Measurements from ENCODE around the gene PDE4A.

PDE4A gene

DNA sequence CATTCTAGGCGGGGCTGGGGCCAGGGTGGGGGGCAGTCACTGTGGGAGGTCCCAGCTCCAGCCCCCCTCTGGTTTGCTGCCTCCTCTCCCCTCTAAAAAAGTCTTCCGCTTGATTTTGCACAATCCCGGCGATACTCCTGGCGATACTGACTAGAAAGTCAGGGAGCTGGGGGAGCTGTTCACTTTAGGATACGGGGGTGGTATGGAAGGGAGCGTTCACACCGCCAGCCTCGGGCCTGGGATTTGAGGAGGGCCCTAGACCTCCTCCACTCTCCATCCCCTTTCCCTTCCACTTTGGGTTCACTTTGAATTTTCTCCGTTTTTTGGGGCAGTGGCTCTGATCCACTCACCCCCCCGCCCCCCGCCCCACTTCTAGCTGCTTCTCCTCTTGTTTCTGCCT is 47.8 kb downstream of the PDE4A start:
- no peak for DNase-seq

DNA sequence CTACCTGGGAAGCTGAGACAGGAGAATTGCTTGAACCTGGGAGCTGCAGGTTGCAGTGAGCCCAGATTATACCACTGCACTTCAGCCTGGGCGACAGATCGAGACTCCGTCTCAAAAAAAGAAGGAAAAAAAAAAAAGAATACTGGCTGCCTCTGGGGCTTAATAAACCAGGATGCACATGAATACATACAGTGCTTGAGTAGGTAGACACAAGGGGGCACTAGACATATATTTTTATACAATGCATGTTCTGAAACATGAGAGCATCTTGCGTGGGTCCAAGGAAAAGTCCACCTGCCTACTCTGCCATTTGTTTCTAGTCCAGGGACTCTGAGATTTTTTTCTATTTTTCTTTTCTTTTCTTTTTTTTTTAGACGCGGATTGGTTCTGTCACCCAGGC is 51.6 kb downstream of the PDE4A start:
- DNase-seq = peak; percentile 50

DNA sequence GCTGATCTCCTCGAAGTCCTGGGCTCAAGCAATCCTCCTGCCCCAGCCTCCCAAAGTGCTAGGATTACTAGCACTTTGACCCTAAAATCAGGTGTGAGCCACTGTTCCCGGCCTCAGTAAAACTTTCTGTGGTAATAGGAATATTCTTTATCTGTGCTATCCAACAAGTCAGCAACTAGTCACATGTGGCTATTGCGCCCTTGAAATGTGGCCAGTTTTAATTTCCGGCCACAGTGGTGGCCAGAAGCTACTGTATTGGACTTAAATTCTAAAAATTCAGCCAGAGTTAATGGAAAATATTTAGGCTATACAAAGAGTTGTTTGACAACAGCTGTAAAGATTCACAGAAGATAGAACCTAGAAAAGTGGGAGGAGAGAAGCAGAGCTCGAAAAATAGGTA is 52.9 kb downstream of the PDE4A start:
- DNase-seq = no peak

DNA sequence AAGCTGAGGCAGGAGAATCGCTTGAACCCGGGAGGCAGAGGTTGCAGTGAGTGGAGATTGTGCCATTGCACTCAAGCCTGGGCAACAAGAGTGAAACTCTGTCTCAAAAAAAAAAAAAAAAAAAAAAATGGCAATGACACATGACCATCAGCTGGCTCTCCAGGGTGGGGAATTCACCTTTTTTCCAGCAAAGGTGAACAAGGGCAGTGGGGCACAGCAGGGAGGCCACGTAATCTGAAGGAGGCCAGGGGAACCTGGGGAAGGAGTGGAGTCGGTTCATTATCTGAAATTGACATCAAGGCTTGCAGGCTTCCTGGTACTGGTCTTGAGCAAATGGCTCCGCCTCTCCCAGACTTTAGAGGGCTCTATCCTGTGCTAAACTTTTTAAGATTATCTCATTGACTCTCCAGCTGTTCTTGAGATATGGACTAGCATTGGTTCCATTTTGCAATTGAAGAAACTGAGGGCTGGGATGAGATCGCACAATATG is 54.7 kb downstream of the PDE4A start:
- no peak for DNase-seq

DNA sequence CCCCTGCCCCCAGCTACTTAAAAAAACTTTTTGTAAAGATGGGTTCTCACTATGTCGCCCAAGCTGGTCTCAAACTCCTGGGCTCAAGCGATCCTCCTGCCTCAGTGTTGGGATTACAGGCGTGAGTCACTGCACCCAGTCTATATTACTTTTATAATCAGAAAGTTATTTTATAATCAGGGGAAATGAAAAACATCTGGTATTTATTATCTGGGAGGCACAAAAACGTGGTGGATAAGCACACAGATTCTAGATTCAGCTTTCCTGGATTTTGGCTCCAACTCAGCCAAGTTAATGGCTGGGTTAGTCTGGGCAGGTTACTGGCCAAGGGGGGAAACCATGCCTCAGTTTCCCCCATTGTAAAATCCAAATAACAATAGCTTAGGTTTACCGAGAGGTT is 58.1 kb downstream of the PDE4A start:
- DNase-seq = no peak

DNA sequence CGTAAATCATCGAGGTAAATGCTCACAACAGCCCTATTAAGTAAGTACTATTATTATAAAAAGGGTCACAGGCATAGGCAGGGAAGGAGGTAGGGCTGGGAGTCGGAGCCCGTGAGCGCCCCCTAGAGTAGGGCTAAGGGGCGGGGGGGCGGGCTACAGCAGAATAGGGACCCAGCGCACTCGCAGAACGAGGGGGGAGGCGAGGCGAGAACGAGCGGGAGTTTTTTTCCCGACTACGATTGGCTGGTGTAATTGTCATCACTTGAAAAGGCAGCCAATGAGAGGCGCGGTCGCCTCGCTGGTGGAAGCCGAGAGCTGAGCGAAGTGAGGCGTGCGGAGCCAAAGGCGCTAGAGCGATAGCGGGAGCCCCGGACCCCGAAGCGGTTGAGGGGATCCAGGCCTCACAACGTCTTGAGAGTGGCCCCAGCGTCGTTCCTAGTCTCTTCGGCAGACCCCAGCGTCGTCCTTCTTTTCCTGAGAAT is 58.6 kb downstream of the PDE4A start:
- peak; percentile 94 for DNase-seq

DNA sequence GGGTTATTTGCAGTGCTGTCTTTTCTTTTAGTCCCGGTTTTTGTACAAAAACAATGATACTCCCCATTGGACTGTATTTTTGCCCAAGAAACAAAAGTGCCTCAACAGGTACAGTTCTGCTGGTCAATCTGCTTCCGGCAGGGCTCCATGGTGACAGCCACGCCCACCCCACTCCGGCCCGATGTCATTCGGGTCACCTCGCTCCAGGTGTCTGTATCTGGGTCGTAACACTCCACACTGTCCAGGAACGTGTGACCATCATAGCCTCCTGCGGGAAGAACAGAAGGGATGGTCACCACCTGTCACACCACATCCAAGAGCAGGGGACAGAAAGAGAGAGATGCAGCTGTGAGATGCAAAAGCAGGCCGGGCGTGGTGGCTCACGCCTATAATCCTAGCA is 66.2 kb downstream of the PDE4A start:
- DNase-seq = no peak

DNA sequence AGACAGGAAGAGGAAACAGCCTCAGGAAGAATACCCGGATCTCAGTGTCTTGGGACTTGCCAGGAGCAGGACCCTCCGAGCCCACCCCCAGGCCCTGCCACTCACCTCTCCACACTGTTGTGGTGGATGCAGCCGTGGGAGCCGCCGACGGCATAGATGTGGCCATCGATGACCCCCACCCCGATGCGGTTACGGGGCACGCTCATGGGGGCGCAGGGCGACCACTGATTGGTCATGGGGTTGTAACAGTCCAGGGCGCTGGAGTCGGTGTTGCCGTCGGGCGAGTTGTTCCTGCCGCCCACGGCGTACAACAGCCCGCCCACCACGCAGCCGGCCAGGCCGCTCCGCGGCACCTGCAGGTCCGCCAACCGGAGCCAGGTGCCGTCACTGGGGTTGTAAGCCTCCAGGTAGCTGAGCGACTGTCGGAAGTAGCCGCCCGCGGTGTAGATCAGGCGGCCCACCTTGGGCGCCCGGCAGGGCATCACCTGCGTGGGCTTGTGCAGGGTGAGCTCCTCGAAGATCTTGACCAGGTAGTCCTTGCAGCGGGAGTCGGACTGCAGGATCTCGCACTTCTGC is 71.2 kb downstream of the PDE4A start:
- no peak for DNase-seq

DNA sequence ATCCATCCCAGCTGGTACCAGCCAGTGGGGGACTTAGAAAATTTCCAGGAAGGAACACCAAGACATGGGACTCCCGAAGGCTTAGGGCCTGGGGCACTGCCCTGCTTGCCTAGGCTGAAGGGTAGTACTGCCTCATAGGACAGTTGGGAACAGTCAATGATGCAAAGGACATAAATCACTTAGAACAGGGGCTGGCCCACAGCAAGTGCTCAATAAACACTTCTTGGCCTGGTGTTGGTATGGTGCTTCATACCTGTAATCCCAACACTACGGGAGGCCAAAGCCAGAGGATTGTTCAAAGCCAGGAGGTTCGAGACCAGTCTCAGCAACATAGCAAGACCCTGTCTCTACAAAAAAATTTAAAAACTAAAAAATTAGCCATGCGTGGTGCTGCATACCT is 77.0 kb downstream of the PDE4A start:
- no peak for DNase-seq

DNA sequence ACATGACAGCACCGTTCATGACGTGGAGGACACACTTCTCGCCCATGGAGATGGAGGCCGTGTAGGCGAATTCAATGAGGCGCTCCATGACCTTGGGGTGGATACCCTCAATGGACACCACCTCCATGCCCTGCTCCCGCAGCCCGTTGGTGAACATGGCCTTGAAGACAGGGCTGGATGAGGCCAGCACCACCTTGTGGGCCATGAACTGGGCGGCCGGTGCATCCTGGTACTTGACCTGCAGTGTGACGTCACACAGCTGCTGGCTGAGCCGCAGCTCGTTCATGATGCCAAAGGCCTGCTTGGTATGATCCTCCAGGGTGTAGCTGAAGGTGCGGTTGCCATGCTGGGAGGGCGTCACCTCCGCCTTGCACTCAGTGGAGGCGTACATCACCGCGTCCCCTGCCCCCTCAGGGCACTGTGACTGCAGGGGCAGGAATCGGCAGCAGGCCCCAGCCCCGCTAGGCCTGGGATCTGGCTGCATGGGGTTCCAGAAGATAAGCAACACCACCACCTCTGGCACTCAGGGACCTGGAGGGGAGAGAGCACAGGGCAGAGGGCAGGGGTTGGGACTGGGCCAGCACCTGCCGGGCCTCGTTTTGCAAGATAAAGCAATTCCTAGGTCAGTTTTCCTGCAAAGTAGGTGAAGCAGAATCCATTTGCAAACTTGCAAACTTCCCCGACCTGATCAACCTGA is 79.4 kb downstream of the PDE4A start:
- no peak for DNase-seq

DNA sequence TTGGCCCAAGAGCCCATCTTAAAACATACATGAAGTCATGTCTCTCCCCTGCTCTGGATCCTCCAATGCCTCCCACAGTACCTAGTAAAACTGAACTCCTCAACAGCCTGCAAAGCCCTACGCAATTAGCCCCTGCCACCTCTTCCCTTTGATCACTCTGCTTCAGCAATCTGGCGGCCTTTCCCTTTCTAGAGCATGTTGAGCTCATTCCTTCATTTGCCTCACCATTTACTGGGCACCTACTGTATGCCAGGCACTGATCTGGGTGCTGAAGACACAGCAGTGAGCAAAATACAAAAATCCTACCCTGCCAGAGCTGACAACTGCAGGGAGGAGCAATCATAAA is 79.9 kb downstream of the PDE4A start:
- DNase-seq = no peak

DNA sequence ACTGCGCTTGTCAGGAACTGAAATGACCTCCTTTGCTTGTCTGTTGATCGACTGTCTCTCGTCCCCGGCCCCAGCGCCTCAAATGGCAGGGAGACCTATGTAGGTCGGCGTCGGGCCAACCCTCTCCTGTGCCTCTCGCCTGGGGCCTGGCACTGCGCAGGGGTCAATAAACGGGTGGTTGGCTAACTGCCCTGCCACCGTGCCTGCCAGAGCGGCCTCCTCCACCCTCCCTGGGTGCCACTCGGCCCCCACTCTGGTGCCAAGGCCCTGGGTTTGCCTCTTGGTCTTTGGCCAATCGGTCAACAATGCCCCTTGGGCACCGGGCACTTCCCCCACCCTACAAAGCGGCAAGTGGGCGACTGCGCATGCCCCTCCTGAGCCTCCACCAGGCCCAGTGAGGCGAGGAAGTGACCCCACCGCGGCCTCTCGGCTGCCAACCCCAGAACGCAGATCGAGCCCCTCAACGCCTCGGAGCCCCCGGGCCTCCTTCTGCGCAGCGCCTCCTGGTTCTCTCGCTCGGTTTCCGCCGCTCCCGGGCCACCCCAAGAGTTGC is 81.7 kb downstream of the PDE4A start:
- DNase-seq = no peak

DNA sequence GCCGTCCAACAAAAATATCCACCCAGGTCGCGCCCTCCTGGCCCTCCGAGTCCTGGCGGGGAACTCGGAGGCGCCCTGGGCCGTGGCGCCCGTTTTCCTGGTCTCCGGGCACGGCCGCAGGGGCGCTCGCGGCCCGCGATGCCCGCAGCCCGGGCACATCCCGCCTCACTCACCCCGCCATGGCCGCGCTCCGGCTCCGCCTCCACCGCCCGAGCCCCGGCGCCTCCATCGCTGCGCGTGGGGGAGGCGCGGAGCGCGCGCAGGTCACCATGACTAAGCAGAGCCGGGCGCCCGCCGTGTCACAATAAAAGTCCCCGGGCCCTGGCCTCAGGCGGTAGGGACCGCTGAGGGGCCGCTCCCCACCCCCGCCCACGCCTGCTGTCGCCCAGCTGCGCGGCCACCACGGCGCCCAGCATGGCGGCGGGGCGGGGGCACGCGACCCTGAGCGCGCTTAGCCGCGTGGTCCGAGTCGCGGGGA is 82.2 kb downstream of the PDE4A start:
- peak; percentile 91 for DNase-seq

DNA sequence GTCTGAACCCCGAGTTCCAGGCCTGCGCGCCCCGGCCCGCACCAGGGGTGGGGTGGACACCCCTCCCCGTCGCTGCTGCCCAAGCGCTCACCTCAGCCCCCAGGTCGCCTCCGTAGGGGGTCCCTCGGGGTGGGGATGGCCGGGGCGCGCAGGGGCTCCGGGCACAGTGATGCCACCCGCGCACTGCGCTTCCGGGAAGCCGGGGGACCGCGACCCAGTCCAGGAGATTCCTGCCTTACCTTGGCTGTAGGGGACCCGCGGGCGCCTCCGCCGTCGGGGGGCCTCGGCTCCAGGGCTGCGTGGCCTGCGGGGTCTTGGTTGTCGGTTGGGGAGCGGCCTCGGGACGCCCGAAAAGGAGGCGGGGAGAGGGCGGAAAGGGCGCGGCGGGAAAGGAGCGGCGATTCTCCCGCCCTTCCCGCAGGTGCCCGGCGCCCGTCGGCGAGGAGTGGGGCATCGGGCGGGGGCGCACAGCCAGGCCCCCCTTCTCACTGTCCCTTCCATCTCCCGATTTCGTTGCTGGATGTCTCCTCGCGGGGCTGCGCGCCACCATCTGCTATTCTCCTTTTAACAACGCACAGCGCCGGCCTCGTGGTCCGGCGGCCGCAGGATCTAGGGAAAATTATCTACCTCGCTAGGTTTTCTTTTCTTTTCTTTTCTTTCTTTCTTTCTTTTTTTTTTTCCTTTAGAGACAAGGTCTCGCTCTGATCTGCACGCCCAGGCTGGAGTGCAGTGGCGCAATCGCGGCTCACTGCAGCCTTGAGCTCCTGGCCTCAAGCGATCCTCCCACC is 82.9 kb downstream of the PDE4A start, which contains the start of gene KEAP1:
KEAP1 (minus strand) TSS at position 355 of the 788 bp plus-strand sequence. CDS start 3,323 bp downstream, outside the sequence.
- DNase-seq = no peak

DNA sequence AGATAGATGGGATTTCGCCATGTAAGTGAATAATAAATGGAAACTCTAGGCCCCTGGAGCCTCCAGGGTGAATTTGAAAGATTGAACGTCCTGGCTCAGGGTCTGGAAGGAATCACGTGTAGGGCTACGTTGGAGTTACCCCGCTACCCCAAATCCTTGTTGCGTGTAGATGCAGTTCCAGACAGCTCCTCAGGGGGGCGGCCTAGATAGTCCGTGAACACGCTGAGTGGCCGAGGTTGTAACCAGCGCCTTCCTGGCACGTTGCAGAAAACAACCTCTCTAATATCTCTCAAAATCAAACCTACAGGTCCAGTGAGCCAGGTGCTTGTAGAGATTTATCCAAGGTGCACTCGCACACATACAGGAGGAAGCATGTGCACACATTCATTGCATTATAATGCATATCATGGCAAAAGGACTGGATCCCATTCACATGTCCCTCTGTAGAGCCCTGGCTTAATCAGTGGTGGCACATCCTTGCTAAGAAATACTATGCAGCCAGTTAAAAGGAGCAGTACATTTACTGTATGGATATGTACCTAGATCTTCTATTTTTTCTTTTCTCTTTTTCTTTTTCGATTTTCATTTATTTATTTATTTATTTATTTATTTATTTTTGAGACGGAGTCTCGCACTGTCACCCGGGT is 85.4 kb downstream of the PDE4A start:
- peak; percentile 85 for DNase-seq

DNA sequence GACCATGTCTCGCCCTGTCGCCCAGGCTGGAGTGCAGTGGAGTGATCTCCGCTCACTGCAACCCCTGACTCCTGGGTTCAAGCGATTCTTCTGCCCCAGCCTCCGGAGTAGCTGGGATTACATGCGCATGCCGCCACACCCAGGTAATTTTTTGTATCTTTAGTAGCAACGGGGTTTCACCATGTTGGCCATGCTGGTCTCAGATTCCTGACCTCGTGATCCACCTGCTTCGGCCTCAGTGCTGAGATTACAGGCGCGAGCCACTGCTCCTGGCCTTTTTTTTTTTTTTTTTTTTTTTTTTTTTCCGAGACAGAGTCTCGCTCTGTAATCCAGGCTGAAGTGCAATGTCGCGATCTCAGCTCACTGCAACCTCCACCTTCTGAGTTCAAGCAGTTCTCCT is 87.7 kb downstream of the PDE4A start:
- DNase-seq = no peak

DNA sequence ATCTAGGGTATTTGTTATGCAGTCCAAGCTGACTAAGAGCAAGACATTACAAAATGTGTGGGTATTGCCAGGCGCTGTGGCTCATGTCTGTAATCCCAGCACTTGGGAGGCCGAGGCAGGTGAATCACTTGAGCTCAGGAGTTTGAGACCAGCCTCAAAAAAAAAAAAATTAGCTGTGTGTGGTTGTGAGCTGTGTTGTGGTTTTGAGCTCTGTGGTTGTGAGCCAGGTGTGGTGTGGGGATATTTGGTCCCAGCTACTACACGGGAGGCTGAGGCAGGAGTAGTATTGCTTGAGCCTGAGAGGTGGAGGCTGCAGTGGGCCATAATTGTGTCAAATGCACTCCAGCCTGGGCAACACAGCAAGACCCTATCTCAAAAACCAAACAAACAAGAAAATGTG is 88.4 kb downstream of the PDE4A start:
- DNase-seq = no peak

DNA sequence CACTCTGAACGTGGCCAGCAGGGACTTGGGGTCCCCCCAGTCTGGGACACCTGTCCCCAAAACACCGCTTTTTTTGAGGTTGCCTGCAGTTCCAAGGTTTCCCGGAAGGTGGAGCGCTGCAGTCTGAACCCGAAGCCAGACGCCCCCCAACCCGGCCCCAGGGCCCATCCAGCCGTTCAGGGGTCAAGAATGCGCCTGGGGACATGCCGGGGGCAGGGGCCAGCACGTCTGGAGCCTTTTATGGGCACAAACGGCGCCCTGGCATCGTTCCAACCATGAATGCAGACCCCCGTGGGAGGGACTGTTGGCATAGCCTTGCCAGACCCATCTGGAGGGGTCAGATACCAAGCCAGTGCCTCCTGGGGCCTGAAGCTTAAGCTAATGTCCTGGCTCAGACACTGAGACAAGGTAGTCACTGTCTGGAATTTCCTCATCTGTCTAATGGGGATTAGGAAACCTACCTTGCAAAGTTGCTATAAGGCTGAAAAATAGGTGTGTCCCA is 90.0 kb downstream of the PDE4A start:
- DNase-seq = peak; percentile 67

DNA sequence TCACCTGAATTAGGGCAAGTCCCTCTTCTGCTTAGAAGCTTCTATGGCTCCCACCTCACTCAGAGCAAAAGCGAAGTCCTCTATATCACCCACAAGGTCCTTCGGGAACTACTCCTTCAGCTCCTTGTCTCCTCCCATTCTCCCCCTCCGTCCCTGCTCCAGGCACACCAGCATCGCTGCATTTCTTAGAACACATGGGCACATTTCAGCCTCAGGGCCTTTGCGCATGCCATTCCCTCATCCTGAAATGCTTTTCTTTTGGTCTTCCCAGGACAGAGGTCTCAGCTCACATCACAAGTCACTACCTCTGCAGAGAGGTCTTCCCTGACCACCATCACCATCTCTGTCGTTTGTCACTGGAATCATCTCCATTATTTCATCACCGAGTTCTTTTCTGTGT is 92.9 kb downstream of the PDE4A start:
- no peak for DNase-seq

DNA sequence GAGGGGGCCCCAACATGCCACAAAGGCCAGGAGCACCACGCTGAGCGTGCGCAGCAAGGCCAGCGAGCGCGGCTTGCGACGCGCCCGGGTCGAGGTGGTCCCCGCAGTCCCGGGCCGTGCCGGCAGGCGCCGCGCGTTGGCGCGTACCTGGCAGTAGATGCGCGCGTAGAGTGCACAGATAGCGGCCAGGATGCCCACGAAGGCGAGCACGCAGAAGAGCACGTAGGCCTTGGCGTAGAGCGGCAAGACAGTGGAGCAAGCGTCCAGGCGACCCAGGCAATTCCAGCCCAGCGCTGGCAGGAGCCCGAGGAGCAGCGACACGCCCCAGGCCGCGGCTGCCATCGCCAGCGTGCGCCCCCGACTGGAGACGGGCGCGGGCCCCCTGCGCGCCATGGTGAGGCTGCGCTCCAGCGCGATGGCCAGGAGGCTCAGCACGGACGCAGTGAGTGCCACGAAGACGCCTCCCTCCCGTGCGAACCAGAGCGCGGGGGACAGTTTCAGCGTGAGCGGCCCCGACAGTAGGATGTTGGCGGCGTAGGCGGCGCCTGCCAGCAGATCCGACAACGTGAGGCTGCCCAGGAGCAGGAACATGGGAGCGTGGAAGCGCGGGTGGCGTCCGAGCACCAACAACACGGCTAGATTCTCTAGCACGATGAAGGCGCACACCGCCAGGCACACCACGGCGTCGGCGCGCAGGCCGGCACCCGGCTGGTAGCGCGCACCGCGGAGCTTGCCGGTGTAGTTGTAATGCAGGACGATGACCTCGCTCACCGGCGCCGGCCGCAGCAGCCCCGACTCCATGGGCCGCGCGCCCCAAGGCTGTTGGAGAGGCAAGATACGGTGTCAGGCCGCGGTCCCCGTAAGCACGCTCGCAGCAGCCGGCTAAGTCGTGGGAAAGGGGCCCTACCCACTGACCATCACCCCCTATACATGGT is 94.1 kb downstream of the PDE4A start:
- DNase-seq = peak; percentile 51

DNA sequence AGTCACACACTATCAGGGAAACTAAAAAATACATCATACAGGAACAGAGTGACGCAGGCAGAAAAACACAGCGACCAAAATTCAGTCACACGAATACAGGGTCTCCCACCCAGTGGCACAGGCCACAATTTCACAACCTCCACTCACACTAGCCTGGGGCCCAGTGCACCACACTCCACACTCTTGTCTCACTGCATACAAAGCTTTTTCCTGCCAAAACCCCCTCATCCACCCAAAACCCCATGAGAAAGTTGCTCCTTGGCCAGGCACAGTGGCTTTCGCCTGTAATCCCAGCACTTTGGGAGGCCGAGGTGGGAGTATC is 95.7 kb downstream of the PDE4A start:
- DNase-seq = peak; percentile 68
